ENCODE measurements around the gene NAPEPLD.
"Not testable (repeated sequence)": the region's sequence is repeated elsewhere in the genome, so short reads cannot be mapped to it uniquely, and the experiment has no call there.

- TF ChIP-seq POLR2A, CTCF (IDR thresholded peaks at IDR 0.05): not testable (repeated sequence)
Measured at GRCh38 chr7:103159072-103159471, 10.2 kb upstream of the NAPEPLD start.

Measured in sigmoid colon (tissue), 3 donors.